Measurements from ENCODE around the gene ZMIZ2. TPM values are rescaled to one million over a fixed set of nuclear protein-coding genes. Genes with fewer than 3 reads are reported as not detected.

ZMIZ2 gene
- total and polyA plus RNA-seq, 2 of the 8 experiments (the other 6 are each of a cell fraction or from before 2014, with no cell fraction given): 24.4 to 66.4 TPM

- Histone ChIP-seq H2BK120ac (replicated peaks; ENCODE audit: low read depth, low read length) (no peak overlapping the region), H2AK5ac (ENCODE audit: low read depth, low read length) (no peak overlapping the region), H3K18ac (ENCODE audit: extremely low read depth, low read length) (no peak overlapping the region), H3K14ac (ENCODE audit: insufficient read length) (no peak overlapping the region), H4K8ac (ENCODE audit: extremely low read depth, insufficient read depth, low read length) (no peak overlapping the region), H4K5ac (ENCODE audit: insufficient read length, low read depth, low read length) (no peak overlapping the region), H3K4me2 (ENCODE audit: insufficient read depth in 1 of 2, low read depth in 2 of 2, low read length in 2 of 2) (no peak overlapping the region), H2BK12ac (ENCODE audit: low read depth, low read length) (no peak overlapping the region), H3K23me2 (ENCODE audit: low read depth, low read length) (no peaks in the 10 kb centered on the region), H3K4ac (replicated peaks; ENCODE audit: insufficient read length, low read depth, low read length) (no peak overlapping the region), H3K79me1 (ENCODE audit: low read depth, low read length) (no peaks in the 10 kb centered on the region), H3K4me1 (replicated peaks in 1 of 4; ENCODE audit: control insufficient read depth in 3 of 4, insufficient read depth in 4 of 4, low read length in 3 of 4) (no peaks in the 10 kb centered on the region), H3K23ac (ENCODE audit: insufficient read length) (no peak overlapping the region), H4K20me1 (replicated peaks in 1 of 2; ENCODE audit: control insufficient read depth in 1 of 2, insufficient read depth in 2 of 2, low read length in 2 of 2) (no peaks in the 10 kb centered on the region), H2BK15ac (ENCODE audit: low read length) (no peak overlapping the region), H3K56ac (replicated peaks; ENCODE audit: insufficient read length, low read depth, low read length) (no peak overlapping the region), H3K9ac (replicated peaks in 1 of 4; ENCODE audit: extremely low read depth in 1 of 4, low read depth in 3 of 4, low read length in 3 of 4) (no peak overlapping the region), H3K36me3 (ENCODE audit: control insufficient read depth in 2 of 4, insufficient read depth in 4 of 4, low read length in 3 of 4) (no peaks in the 10 kb centered on the region), H3K9me3 (ENCODE audit: insufficient read depth in 2 of 2, low read depth in 1 of 2, low read length in 1 of 2) (no peaks in the 10 kb centered on the region), H2BK20ac (ENCODE audit: low read length) (no peak overlapping the region), H3K27me3 (replicated peaks in 1 of 4; ENCODE audit: control insufficient read depth in 3 of 4, extremely low read depth in 1 of 4, insufficient read depth in 3 of 4, low read length in 3 of 4) (no peaks in the 10 kb centered on the region), H3K27ac (ENCODE audit: low read depth, low read length) (no peak overlapping the region), H2BK5ac (ENCODE audit: low read depth, low read length) (no peak overlapping the region), H4K91ac (replicated peaks; ENCODE audit: insufficient read length, low read length) (no peak overlapping the region), H3K79me2 (ENCODE audit: control insufficient read depth in 1 of 2, insufficient read depth in 2 of 2, low read length in 2 of 2) (no peaks in the 10 kb centered on the region), H3K4me3 (ENCODE audit: extremely low read depth in 1 of 4, insufficient read depth in 2 of 4, low read depth in 3 of 4, low read length in 4 of 4) (no peak overlapping the region), H2AFZ (ENCODE audit: low read length) (0 out of 2 replicates have a peak overlapping the region, but pooled peaks have one; percentile 24)
- POLR2A ChIA-PET (ENCODE audit: partially characterized antibody): no interaction called here
- no peak for FAIRE-seq
- DNase-seq (ENCODE audit: low read depth in 1 of 2, low spot score in 2 of 2): no peak
- CTCF ChIA-PET (ENCODE audit: partially characterized antibody): no interaction called here
- 93% methylated on average over 1 of the region's 1 CpG; no CpG with 5 or more reads in 1 of the 2 experiments for WGBS, 2 experiments (ENCODE audit: extremely low coverage in 1 of 2, insufficient coverage in 1 of 2, insufficient read length in 1 of 2, insufficient replicate concordance in 2 of 2, low coverage in 1 of 2, low lambda C conversion rate in 2 of 2, missing lambda C conversion rate in 1 of 2)
- TF ChIP-seq KDM4A (IDR thresholded peaks at IDR 0.05; ENCODE audit: low read depth, low read length, severe bottlenecking) (no peak), TAF1 (IDR thresholded peaks at IDR 0.05; ENCODE audit: low read depth, low read length) (no peak), TAF7 (optimal IDR thresholded peaks at IDR 0.05; ENCODE audit: borderline replicate concordance, low read depth, low read length) (no peak), BRCA1 (IDR thresholded peaks at IDR 0.05; ENCODE audit: low read depth, low read length) (no peak), GABPA (IDR thresholded peaks at IDR 0.05; ENCODE audit: borderline replicate concordance, insufficient read depth, low read length) (no peak), SAP30 (IDR thresholded peaks at IDR 0.05; ENCODE audit: insufficient read depth, insufficient replicate concordance, low read length) (no peak), USF2 (IDR thresholded peaks at IDR 0.05; ENCODE audit: low read length) (no peak), BCL11A (IDR thresholded peaks at IDR 0.05; ENCODE audit: low read depth in 2 of 2, low read length in 2 of 2) (no peak), PHF8 (conservative IDR thresholded peaks at IDR 0.05; ENCODE audit: low read depth, low read length) (no peak), TEAD4 (IDR thresholded peaks at IDR 0.05; ENCODE audit: low read depth, low read length) (no peak), TCF12 (IDR thresholded peaks at IDR 0.05; ENCODE audit: low read depth, low read length) (no peak), JUN (IDR thresholded peaks at IDR 0.05; ENCODE audit: low read depth, low read length) (no peak), CBX8 (IDR thresholded peaks at IDR 0.05; ENCODE audit: borderline replicate concordance, low read depth, low read length) (no peak), POU5F1 (IDR thresholded peaks at IDR 0.05; ENCODE audit: low read depth, low read length) (no peak), HDAC6 (IDR thresholded peaks at IDR 0.05; ENCODE audit: low read depth, low read length) (no peak)
Observed at GRCh38 chr7:44727937-44728262, 20.7 kb upstream of the ZMIZ2 start.

Measured in H1 (cell line).